Psoas muscle (tissue), 8 donors: ENCODE results near the gene COL9A3. TPM values are rescaled to one million over a fixed set of nuclear protein-coding genes. Genes with fewer than 3 reads are reported as not detected.

ENCODE experiments used
- ATAC-seq, 4 donors: fragments of 200-7000 bp; cut with Tn5 transposase; one replicate each; pipeline ENCODE4 v1.9.1; 2020; ENCODE audit warnings: moderate library complexity in 3 of 4, mild to moderate bottlenecking in 2 of 4
- DNase-seq, 2 donors: peaks; one replicate each; pipeline ENCODE4 v3.0.0-alpha.2; 2020
- H3K27ac ChIP-seq: fragments of 200-600 bp; one replicate; pipeline ENCODE4 v1.8.0; 2022
- H3K27me3 ChIP-seq, 3 donors: fragments of 200-600 bp in 1 of 3; one replicate each; pipeline versions ENCODE4 v1.6.1 to v1.8.0; 2013 to 2022; ENCODE audit warnings: low read length in 2 of 3, mild to moderate bottlenecking in 2 of 3, moderate library complexity in 1 of 3; ENCODE audit not compliant: insufficient read depth in 3 of 3
- H3K36me3 ChIP-seq, 2 donors: fragments of 200-600 bp in 1 of 2; one replicate each; pipeline versions ENCODE4 v1.6.1 to v1.8.0; 2013 to 2022; ENCODE audit warnings: low read depth in 1 of 2, mild to moderate bottlenecking in 1 of 2, moderate library complexity in 1 of 2; ENCODE audit not compliant: insufficient read depth in 1 of 2
- H3K4me1 ChIP-seq: fragments of 200-600 bp; one replicate; pipeline ENCODE4 v1.8.0; 2022
- H3K4me3 ChIP-seq: fragments of 200-600 bp; one replicate; pipeline ENCODE4 v1.8.0; 2022; ENCODE audit warnings: mild to moderate bottlenecking
- H3K9me3 ChIP-seq: fragments of 200-600 bp; one replicate; pipeline ENCODE4 v1.8.0; 2022
- CTCF ChIP-seq: fragments of 200-600 bp; IDR thresholded peaks from one replicate; pipeline ENCODE4 v1.8.0; 2022; ENCODE audit warnings: antibody characterized with exemption
- WGBS, 3 donors: extraction: QIAGEN DNeasy Blood & Tissue Kit; methylation state at CpG; one replicate each; pipeline versions ENCODE4 v1.1.6 to v1.1.7; 2013; 5-methylcytosine and 5-hydroxymethylcytosine counted together
- intact Hi-C, 2 donors: fragments of 100-400 bp; cut with DNase I; formaldehyde crosslinking; loops; one replicate each; pipeline versions ENCODE4 v1.11.0 to v1.14.2; 2022
- polyA plus RNA-seq, 3 donors: library from polyadenylated mRNA; stranded (reverse); fragments of 200-250 nt; gene quantifications; one replicate each; pipeline ENCODE4 v1.2.3, GENCODE V29; 2013
- total RNA-seq, 4 donors: library from RNA; stranded (reverse); fragmentation: NEBNext Ultra II Directional in 2 of 4; extraction: Animal tissue kit (Norgen Biotek cat#: 25700) in 2 of 4; gene quantifications; one replicate each; pipeline versions ENCODE4 v1.2.1 to v1.2.4, GENCODE V29; 2021 to 2023
- donor health status: healthy with polysubstance abuse.
- donor health status: DM: no; HTN: no; CAD: no; lungs with moderate emphysema.
- donor health status: Bipolar disorder and iron deficiency.
- donor health status: healthy.
- donor health status: DM: yes; HTN: yes; CAD: no.
- donor health status: DM: no; HTN: no; CAD: no.
- donor health status: DM: no; HTN: no; CAD: no.
- donor health status: DM: yes; HTN: yes; CAD: no.

COL9A3 gene
- total and polyA plus RNA-seq, 7 donors = 0.27 to 0.86 (median 0.59) TPM; not detected in 1

GRCh38 chr20:62876902-62877816, 60.3 kb downstream of the COL9A3 start:
- H3K27ac ChIP-seq = no peak overlapping the region
- WGBS, 3 donors = 37 to 41% (median 38%) methylated on average over 48 of the region's 48 CpGs
- DNase-seq (peak; percentile 82 to 91), ATAC-seq (peak; percentile 67 to 77 (median 73))
- no peaks in the 10 kb centered on the region for H3K27me3 ChIP-seq
- H3K4me1 ChIP-seq = peaks cover 16% of the 10 kb centered on the region
- no peaks in the 10 kb centered on the region for H3K9me3 ChIP-seq
- no peak overlapping the region for H3K4me3 ChIP-seq
- intact Hi-C loops = no loop called here
- H3K36me3 ChIP-seq = peaks cover 7 to 20% of the 10 kb centered on the region in 2 donors
- no peak for TF ChIP-seq CTCF

GRCh38 chr20:62878244-62879038, 61.6 kb downstream of the COL9A3 start:
- peaks cover 7 to 20% of the 10 kb centered on the region in 2 donors for H3K36me3 ChIP-seq
- H3K4me1 ChIP-seq = peaks cover 16% of the 10 kb centered on the region
- no peaks in the 10 kb centered on the region for H3K27me3 ChIP-seq
- H3K27ac ChIP-seq = no peak overlapping the region
- no peak overlapping the region for H3K4me3 ChIP-seq
- H3K9me3 ChIP-seq = no peaks in the 10 kb centered on the region
- intact Hi-C loops = no loop called here
- WGBS, 3 donors = 90 to 92% (median 91%) methylated on average over 20 of the region's 20 CpGs
- no peak for TF ChIP-seq CTCF
- ATAC-seq (no peak), DNase-seq (peak in 1 of 2 donors; percentile 20)

- no peaks in the 10 kb centered on the region for H3K27me3 ChIP-seq
- H3K4me3 ChIP-seq = no peak overlapping the region
- intact Hi-C loops = no loop called here
- peak in 1 of 2 donors; percentile 54 for DNase-seq
- TF ChIP-seq CTCF = no peak
- no peak for ATAC-seq
- H3K9me3 ChIP-seq = no peaks in the 10 kb centered on the region
- H3K27ac ChIP-seq = no peak overlapping the region
- 69 to 74% (median 73%) methylated on average over 78 to 80 of the region's 80 CpGs for WGBS, 3 donors
- peaks cover 7 to 20% of the 10 kb centered on the region in 2 donors for H3K36me3 ChIP-seq
- peaks cover 16% of the 10 kb centered on the region for H3K4me1 ChIP-seq
Measured at GRCh38 chr20:62879275-62880146, 62.7 kb downstream of the COL9A3 start.

- Histone ChIP-seq H3K27me3 (no peaks in the 10 kb centered on the region), H3K4me3 (no peak overlapping the region), H3K9me3 (no peaks in the 10 kb centered on the region), H3K36me3 (peaks cover 7 to 20% of the 10 kb centered on the region in 2 donors), H3K27ac (no peak overlapping the region), H3K4me1 (peaks cover 16% of the 10 kb centered on the region)
- WGBS, 3 donors = 92 to 94% (median 92%) methylated on average over 37 of the region's 37 CpGs
- intact Hi-C loops = no loop called here
- TF ChIP-seq CTCF = no peak
- ATAC-seq (no peak), DNase-seq (peak in 1 of 2 donors; percentile 55)
Measured at GRCh38 chr20:62880147-62880934, 63.5 kb downstream of the COL9A3 start.
